GM12878 (cell line): Measurements from ENCODE around the gene SDC1. TPM values are rescaled to one million over a fixed set of nuclear protein-coding genes. Genes with fewer than 3 reads are reported as not detected.

Experiments
- CBFB ChIP-seq: IDR thresholded peaks from 2 replicates; pipeline ENCODE4 v1.6.1; 2016; ENCODE audit warnings: antibody characterized with exemption, low read depth
- EP300 ChIP-seq, 2 experiments: fragments of 150-350 bp in 1 of 2; IDR thresholded peaks; 2 replicates each; pipeline ENCODE4 v1.6.1; 2011 to 2012; ENCODE audit warnings: low read depth in 2 of 2, low read length in 2 of 2, borderline replicate concordance in 1 of 2, improper control_type of control experiment in 1 of 2, inconsistent platforms in 1 of 2; ENCODE audit not compliant: control insufficient read depth in 1 of 2
- EZH2 ChIP-seq: IDR thresholded peaks from 2 replicates; pipeline ENCODE4 v1.6.1; 2012; ENCODE audit warnings: low read depth, mild to moderate bottlenecking, control low read depth, inconsistent platforms, low read length, borderline replicate concordance; ENCODE audit not compliant: control insufficient read depth
- PRDM15 ChIP-seq: fragments of 450-650 bp; formaldehyde crosslinking; IDR thresholded peaks from 2 replicates; pipeline ENCODE4 v1.4.0; 2020; ENCODE audit warnings: mild to moderate bottlenecking, moderate library complexity
- RCOR1 ChIP-seq: conservative IDR thresholded peaks from 2 replicates; pipeline ENCODE4 v1.6.1; 2012; ENCODE audit warnings: low read depth, low read length, improper control_type of control experiment
- SREBF1 ChIP-seq: IDR thresholded peaks from 2 replicates; pipeline ENCODE4 v1.6.1; 2012; ENCODE audit warnings: mild to moderate bottlenecking, low read length
- SUZ12 ChIP-seq: fragments of 200-600 bp; sonication (generic); IDR thresholded peaks from one replicate; pipeline ENCODE4 v1.6.1; 2018; ENCODE audit warnings: antibody characterized with exemption, mild to moderate bottlenecking; ENCODE audit not compliant: unreplicated experiment
- polyA plus RNA-seq, 11 experiments: library from polyadenylated mRNA; depleted of rRNA in 4 of 11; unstranded in 6 of 11; stranded (reverse) in 5 of 11; fragments of >200 nt; fragmentation: Nextera tagmentation in 4 of 11; fragmentation: Illumina TruSeq in 1 of 11; extraction: Ambion mirVana in 4 of 11; extraction: Trizol in 1 of 11; gene quantifications; 1 replicate in 1 of 11; 2 replicates in 10 of 11; pipeline versions ENCODE4 v1.2.1 to v1.2.3, GENCODE V29; 2011 to 2016; ENCODE audit warnings: inconsistent platforms in 2 of 11, missing spikeins in 2 of 11, low read depth in 1 of 11
- total RNA-seq, 4 experiments: library from RNA; depleted of rRNA in 3 of 4; stranded (reverse); fragments of >200 nt in 3 of 4; fragmentation: Illumina TruSeq in 1 of 4; extraction: Trizol in 1 of 4; gene quantifications; 2 replicates each; pipeline versions ENCODE4 v1.2.1 to v1.2.3, GENCODE V29; 2013 to 2021
- TF ChIP-seq, protein P1 (sequence below): IDR thresholded peaks from 2 replicates; pipeline ENCODE4 v1.6.1; 2011; ENCODE audit warnings: low read depth, low read length, improper control_type of control experiment, borderline replicate concordance

Gene SDC1
- total and polyA plus RNA-seq, 10 of the 15 experiments (the other 5 are each of a cell fraction or from before 2014, with no cell fraction given), result 0.85 to 36.8 (median 23.7) TPM

GRCh38 chr2:20217041-20217970, 7.6 kb downstream of the SDC1 start (continued):
- no peak for TF ChIP-seq EP300 (IDR thresholded peaks at IDR 0.05; ENCODE audit: borderline replicate concordance in 1 of 2, control insufficient read depth in 1 of 2, low read depth in 2 of 2, low read length in 2 of 2)
- TF ChIP-seq PRDM15, result no peak
- TF ChIP-seq CBFB, result no peak
- no peak for TF ChIP-seq RCOR1
- no peak for TF ChIP-seq EZH2
- no peak for TF ChIP-seq SREBF1
- TF ChIP-seq SUZ12, result no peak
- TF ChIP-seq, protein P1, sequence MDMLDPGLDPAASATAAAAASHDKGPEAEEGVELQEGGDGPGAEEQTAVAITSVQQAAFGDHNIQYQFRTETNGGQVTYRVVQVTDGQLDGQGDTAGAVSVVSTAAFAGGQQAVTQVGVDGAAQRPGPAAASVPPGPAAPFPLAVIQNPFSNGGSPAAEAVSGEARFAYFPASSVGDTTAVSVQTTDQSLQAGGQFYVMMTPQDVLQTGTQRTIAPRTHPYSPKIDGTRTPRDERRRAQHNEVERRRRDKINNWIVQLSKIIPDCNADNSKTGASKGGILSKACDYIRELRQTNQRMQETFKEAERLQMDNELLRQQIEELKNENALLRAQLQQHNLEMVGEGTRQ, result no peak
- TF ChIP-seq, all 136 proteins: peak for 0
